Caki2 (cell line): ENCODE data around the gene PDE2A. TPM values are rescaled to one million over a fixed set of nuclear protein-coding genes. Genes with fewer than 3 reads are reported as not detected.

Experiments used
- DNase-seq: peaks from one replicate; pipeline ENCODE4 v3.0.0-alpha.2; 2015; ENCODE audit warnings: low read depth
- in situ Hi-C: cut with HindIII; loops from 2 replicates; pipeline ENCODE4 v1.10.0; 2016; ENCODE audit warnings: low sequenced_read_pairs, low pct_unique_long_range_greater_than_20kb, mixed read lengths
- total RNA-seq: library from RNA; depleted of rRNA; stranded (reverse); fragments of >200 nt; shearing (Covaris generic); gene quantifications from 2 replicates; pipeline ENCODE4 v1.2.3, GENCODE V29; 2014; ENCODE audit warnings: low replicate concordance

PDE2A gene
- total RNA-seq, 1 experiment from 2014 or later: 1.5 TPM

GRCh38 chr11:72647882-72648281 lies 26.3 kb downstream of the PDE2A start:
- DNase-seq: no peak

GRCh38 chr11:72646472-72646871 lies 27.8 kb downstream of the PDE2A start:
- in situ Hi-C loops: no loop called here
- no peak for DNase-seq

More at GRCh38 chr11:72647882-72648281, 26.3 kb downstream of the PDE2A start:
- in situ Hi-C loops: no loop called here

- DNase-seq: no peak
- in situ Hi-C loops: no loop called here
Measured at GRCh38 chr11:72646024-72646423, 28.2 kb downstream of the PDE2A start.

GRCh38 chr11:72643547-72643946 lies 30.7 kb downstream of the PDE2A start:
- in situ Hi-C loops: no loop called here
- DNase-seq: peak; percentile 64

- in situ Hi-C loops: no loop called here
- peak; percentile 68 for DNase-seq
Measured at GRCh38 chr11:72642884-72643522, 31.2 kb downstream of the PDE2A start.

DNA sequence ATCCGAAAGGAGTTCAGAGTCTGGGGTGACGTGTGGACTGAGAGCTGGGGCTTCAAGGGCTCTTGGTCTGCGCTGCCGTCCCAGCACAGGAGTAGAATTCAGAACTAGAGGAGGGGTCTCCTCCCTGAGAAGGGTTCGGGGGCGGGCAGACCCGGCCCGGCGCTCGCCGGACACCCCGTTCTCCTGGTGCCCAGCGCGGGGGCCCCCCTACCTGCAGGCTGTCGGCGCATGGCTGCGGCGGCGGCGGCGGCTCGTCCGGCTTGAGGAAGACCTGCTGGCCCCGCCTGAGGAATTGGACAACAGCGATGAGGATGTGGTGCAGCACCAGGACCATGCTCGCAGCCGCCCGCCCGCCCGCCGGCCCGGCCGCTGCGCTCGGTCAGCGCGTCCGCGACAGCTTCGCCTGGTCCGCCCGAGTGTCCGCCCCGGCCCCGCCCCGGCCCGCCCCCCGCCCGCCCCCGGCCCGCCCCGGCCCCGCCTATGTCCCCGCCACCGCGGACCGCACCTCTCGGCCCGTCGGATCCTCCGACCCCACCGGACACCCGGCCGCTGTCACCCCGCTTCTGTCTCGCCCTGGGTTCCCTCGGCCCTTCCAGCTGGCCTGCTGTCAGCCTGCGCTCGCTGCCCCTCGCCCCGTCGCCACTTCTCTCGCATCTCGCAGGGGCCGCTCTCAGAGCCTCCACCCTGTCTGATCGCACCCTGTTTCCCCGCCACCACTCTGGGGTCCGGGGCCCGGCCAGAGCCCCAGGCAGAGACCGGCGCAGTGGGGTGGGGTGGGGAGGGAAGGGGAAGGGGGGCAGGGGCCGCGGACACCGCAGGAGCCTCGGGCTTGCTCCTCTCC lies 32.0 kb downstream of the PDE2A start:
- DNase-seq: peak; percentile 28
- in situ Hi-C loops: no loop called here

- in situ Hi-C loops: no loop called here
- no peak for DNase-seq
Measured at GRCh38 chr11:72641522-72642042, 32.6 kb downstream of the PDE2A start.

DNA sequence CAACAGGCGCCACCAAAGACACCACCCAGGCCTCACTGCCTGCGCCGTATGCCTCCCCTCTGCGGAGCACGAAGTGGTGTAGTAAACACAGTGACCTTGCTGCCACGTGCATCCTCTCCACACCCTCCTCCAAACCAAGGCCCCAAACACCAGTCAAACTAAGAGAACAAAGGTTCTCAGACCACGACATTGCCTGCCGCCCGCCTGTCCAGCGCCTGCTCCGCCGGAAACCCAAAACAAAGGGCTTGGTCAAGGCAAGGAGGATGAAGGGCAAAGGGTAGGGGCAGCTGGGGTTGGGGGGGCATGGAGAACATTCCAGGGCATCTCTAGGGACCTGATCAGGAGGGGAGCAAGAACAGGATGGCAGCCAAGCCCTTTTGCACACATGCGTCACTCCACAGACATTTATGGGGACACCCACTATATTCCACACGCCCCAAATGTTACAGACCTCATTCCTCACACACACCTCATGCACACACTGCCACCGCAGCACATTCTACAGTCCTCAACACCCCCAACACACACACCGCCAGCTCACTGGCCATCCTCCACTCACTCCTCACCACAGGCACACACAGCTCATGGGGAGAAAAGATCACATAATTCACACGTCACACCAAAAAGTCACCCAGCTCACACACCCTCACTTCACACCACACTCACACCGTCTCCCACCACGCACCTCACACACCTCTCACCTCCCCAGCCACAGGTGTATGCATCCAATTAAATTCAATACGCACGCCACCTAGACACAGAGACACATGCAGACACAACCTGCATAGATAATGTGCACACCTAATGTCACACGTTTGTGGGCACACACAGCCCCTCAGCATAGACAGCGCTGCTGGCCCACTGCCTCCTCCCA lies 34.5 kb downstream of the PDE2A start:
- in situ Hi-C loops: no loop called here
- no peak for DNase-seq

DNA sequence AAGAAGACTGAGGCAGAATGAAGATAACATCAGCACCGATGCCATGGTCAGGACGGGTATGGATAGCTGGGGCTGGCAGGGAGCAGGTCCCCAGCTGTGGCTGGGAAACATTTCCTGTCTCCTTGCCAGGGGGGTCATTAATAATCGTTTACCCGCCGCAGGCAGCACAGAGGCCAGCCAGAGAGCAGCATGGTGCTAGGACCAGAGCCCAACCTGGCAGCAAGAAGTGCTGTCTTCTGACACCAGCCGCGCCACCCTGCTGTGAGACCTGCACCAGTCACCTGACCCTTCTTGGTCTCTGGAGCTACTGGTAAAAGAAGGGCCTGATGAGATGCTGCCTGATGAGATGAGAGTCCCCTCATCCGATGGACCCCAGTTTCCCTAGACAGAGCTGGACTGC lies 36.3 kb downstream of the PDE2A start:
- in situ Hi-C loops: no loop called here

DNA sequence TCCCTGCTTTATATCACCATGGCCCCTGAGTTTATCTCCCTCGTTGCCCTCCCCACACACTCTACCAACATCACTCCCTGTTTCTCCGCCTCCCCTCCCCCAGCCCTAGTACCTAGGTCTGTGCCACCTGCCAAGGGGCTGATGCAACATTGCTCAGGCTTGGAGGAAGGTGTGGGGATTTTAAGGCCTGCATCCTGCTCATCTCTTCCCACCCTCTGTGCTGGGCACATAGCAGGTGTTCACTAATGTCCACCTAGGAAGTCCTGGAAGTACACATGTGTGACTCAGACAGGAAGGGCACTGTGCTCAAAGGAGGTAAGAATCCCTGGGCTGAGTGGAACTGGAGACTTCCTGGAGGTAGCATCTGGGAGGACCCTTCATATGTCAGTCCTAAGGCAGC lies 37.0 kb downstream of the PDE2A start:
- no peak for DNase-seq
- in situ Hi-C loops: no loop called here

More for the DNA sequence above, 36.3 kb downstream of the PDE2A start:
- DNase-seq: no peak

GRCh38 chr11:72636376-72636775 lies 37.8 kb downstream of the PDE2A start:
- in situ Hi-C loops: no loop called here
- DNase-seq: no peak

- no peak for DNase-seq
- in situ Hi-C loops: no loop called here
Measured at GRCh38 chr11:72635933-72636332, 38.3 kb downstream of the PDE2A start.

DNA sequence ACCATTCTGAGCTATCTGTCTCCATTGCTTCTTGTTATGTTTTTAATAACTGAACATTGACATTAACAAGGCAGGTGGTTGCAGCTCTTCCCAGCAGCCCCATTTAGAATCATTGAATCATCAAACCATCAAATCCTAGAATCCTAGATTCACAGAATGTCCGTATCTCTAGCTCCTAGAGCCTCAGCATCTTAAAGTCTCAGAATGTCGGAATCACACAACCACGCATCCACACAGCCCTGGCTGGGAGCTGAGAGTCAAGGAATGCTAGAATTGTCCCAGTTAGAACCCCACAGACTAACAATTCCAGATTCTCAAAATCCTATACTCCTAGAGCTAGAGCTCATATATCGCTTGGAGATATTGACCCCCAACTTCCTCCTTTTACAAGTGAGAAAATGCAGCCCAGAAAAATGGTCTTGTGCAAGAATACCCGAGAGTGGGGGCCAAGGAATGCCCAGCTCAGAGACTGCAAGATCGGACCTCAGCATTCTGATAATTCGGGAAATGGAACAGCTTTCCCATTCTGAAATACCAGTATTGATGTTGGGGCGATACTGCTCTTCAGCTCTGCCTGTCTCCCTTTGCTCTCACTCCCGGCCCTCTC lies 38.8 kb downstream of the PDE2A start:
- in situ Hi-C loops: no loop called here
- DNase-seq: no peak

DNA sequence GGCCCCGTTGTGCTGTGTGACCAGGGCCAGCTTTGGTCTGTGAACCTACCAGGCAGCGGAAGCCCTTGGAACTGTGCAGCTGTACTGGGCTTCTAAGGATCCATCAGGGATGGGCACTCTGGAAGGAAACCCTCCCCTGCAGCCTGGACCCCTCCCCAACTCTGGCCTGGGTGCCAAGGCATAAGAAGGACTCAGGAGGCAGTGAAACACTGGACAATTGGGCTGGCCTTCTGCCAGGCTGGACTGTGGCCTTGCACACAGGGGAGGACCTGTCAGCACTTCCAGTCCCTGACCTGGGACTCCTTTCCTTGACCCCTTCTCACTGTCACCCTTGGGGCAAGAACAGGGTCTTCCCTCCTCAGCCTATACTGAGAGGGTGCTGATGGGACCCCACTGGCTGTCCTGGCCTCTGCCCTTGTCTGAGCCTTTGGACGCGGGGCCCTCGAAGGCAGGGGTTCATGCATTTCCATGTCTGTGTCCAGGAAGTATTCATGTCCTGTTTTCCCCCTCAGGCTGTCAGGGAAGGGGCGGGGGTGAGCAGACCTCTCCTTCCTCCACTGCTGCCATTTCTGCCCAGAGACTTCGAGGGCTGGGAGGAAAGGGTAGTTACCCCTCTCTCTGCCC lies 39.6 kb downstream of the PDE2A start:
- no peak for DNase-seq
- in situ Hi-C loops: no loop called here

- no peak for DNase-seq
- in situ Hi-C loops: no loop called here
Measured at GRCh38 chr11:72634016-72634415, 40.2 kb downstream of the PDE2A start.

GRCh38 chr11:72633068-72633467 lies 41.2 kb downstream of the PDE2A start:
- DNase-seq: no peak
- in situ Hi-C loops: no loop called here

DNA sequence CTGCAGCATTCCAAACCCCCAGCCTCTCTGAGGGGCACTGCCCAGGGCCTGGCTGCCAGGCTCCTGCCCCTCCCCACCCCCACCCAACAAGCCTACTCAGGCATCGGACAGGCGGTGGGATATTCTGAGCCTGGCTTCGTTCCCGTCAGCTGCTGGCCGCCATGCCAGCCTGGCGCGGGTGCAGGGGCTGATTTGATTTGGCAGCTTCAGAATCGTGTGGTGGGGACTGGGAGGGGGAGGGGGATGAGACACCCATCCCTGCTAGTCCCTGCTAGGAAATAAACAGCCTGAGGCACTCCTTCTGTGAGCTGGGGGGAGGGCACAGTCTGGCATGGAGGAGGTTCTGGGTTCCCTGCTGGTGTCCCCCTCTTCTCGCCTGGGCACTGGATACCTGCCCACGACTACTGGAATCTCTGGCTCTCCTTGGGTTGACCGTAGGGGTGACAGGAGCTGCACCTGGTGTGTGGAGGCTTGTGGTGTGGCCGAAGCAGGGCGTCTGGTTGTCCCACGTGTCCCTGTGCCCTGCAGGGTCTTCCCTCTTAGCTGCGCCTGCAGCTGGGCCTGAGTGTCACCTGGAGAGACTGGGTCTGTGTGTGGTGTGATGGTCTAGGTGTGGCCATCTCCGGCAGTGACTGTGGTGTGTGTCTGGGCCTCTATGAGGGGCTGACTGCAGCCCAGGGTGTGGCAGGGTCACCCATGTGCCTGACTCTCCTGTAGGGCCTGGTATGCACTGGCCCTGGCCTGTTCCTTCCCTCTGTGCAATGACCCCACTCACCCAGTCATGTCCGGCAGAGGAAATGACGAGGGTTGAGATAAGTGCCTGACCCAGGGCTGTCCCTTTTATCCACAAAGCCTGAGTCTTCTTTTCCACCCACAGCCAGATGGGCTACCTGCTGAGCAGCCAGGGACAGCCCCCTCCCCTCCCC lies 42.2 kb downstream of the PDE2A start:
- DNase-seq: no peak
- in situ Hi-C loops: no loop called here
